HS-5 (cell line): ENCODE data around the gene TBX2.

ENCODE experiments used
- DNase-seq: peaks from one replicate; pipeline ENCODE4 v3.0.0-alpha.2; 2012; ENCODE audit warnings: low read depth

The TBX2 gene

GRCh38 chr17:61368832-61369450 is 30.7 kb upstream of the TBX2 start:
- no peak for DNase-seq

- DNase-seq = no peak
Measured at GRCh38 chr17:61369751-61370150, 29.9 kb upstream of the TBX2 start.

GRCh38 chr17:61371179-61371578 is 28.5 kb upstream of the TBX2 start:
- DNase-seq = no peak

GRCh38 chr17:61371606-61372005 is 28.0 kb upstream of the TBX2 start:
- DNase-seq = no peak

- no peak for DNase-seq
Measured at GRCh38 chr17:61372436-61372835, 27.2 kb upstream of the TBX2 start.

- no peak for DNase-seq
Measured at GRCh38 chr17:61376931-61377838, 22.5 kb upstream of the TBX2 start.

- no peak for DNase-seq
Measured at GRCh38 chr17:61378658-61379456, 20.8 kb upstream of the TBX2 start.

- DNase-seq = no peak
Measured at GRCh38 chr17:61379457-61380216, 20.0 kb upstream of the TBX2 start.

- no peak for DNase-seq
Measured at GRCh38 chr17:61380217-61380835, 19.3 kb upstream of the TBX2 start.

GRCh38 chr17:61380836-61381525 is 18.7 kb upstream of the TBX2 start:
- no peak for DNase-seq

GRCh38 chr17:61381537-61381936 is 18.1 kb upstream of the TBX2 start:
- DNase-seq = no peak

- no peak for DNase-seq
Measured at GRCh38 chr17:61382796-61383688, 16.6 kb upstream of the TBX2 start.

GRCh38 chr17:61383689-61384201 is 15.9 kb upstream of the TBX2 start:
- no peak for DNase-seq

- no peak for DNase-seq
Measured at GRCh38 chr17:61384354-61384691, 15.3 kb upstream of the TBX2 start.

GRCh38 chr17:61384692-61385576 is 14.7 kb upstream of the TBX2 start:
- DNase-seq = no peak

GRCh38 chr17:61385577-61386236 is 13.9 kb upstream of the TBX2 start:
- DNase-seq = no peak

GRCh38 chr17:61386251-61386650 is 13.4 kb upstream of the TBX2 start:
- DNase-seq = no peak

GRCh38 chr17:61387011-61387410 is 12.6 kb upstream of the TBX2 start:
- no peak for DNase-seq
